Upper lobe of right lung (tissue), 1 donor: ENCODE results near the gene IRF3. TPM values are rescaled to one million over a fixed set of nuclear protein-coding genes. Genes with fewer than 3 reads are reported as not detected.

Source experiments
- ATAC-seq: fragments of 200-7000 bp; cut with Tn5 transposase; one replicate; pipeline ENCODE4 v1.9.1; 2020; ENCODE audit warnings: mild to moderate bottlenecking, moderate library complexity
- DNase-seq: peaks from one replicate; pipeline ENCODE4 v3.0.0-alpha.2; 2020
- H3K27ac ChIP-seq: fragments of 200-600 bp; one replicate; pipeline ENCODE4 v1.8.0; 2022
- H3K27me3 ChIP-seq: fragments of 200-600 bp; one replicate; pipeline ENCODE4 v1.8.0; 2022; ENCODE audit warnings: mild to moderate bottlenecking
- H3K36me3 ChIP-seq: fragments of 200-600 bp; one replicate; pipeline ENCODE4 v1.8.0; 2022
- H3K4me1 ChIP-seq: fragments of 200-600 bp; one replicate; pipeline ENCODE4 v1.8.0; 2022
- H3K4me3 ChIP-seq: fragments of 200-600 bp; one replicate; pipeline ENCODE4 v1.8.0; 2022; ENCODE audit warnings: mild to moderate bottlenecking
- H3K9me3 ChIP-seq: fragments of 200-600 bp; one replicate; pipeline ENCODE4 v1.8.0; 2022
- CTCF ChIP-seq: fragments of 200-600 bp; IDR thresholded peaks from one replicate; pipeline ENCODE4 v1.8.0; 2022; ENCODE audit warnings: antibody characterized with exemption
- intact Hi-C: fragments of 100-400 bp; cut with DNase I; formaldehyde crosslinking; loops from one replicate; pipeline ENCODE4 v1.11.0; 2022
- total RNA-seq: library from RNA; stranded (reverse); fragmentation: NEBNext Ultra II Directional; extraction: Animal tissue kit (Norgen Biotek cat#: 25700); gene quantifications from one replicate; pipeline ENCODE4 v1.2.1, GENCODE V29; 2021
- donor health status: DM: no; HTN: yes; CAD: no; lungs with severe emphysema.

IRF3 gene
- total RNA-seq, 1 donor from 2014 or later, result 86.4 TPM

GRCh38 chr19:49667473-49667872, 1.8 kb upstream of the IRF3 start:
- Histone ChIP-seq H3K4me3 (no peak overlapping the region), H3K4me1 (peaks cover 21% of the 10 kb centered on the region), H3K27me3 (no peaks in the 10 kb centered on the region), H3K27ac (no peak overlapping the region), H3K36me3 (peaks cover 4% of the 10 kb centered on the region), H3K9me3 (no peaks in the 10 kb centered on the region)
- TF ChIP-seq CTCF, result no peak
- ATAC-seq, result no peak
- no peak for DNase-seq
- intact Hi-C loops, result no loop called here

- Histone ChIP-seq H3K36me3 (peaks cover 18% of the 10 kb centered on the region), H3K4me1 (peaks cover 16% of the 10 kb centered on the region), H3K27ac (peak overlapping the region; percentile 76), H3K9me3 (no peaks in the 10 kb centered on the region), H3K4me3 (peak overlapping the region; percentile 94), H3K27me3 (no peaks in the 10 kb centered on the region)
- DNase-seq (no peak), ATAC-seq (no peak)
- TF ChIP-seq CTCF, result no peak
- intact Hi-C loops, result no loop called here
Observed at GRCh38 chr19:49666120-49666444, 425 bp upstream of the IRF3 start.

- H3K9me3 ChIP-seq, result no peaks in the 10 kb centered on the region
- TF ChIP-seq CTCF, result no peak
- DNase-seq (no peak), ATAC-seq (no peak)
- peaks cover 16% of the 10 kb centered on the region for H3K4me1 ChIP-seq
- intact Hi-C loops, result no loop called here
- peaks cover 29% of the 10 kb centered on the region for H3K36me3 ChIP-seq
- H3K27ac ChIP-seq, result peak overlapping the region; percentile 76
- H3K4me3 ChIP-seq, result peak overlapping the region; percentile 94
- H3K27me3 ChIP-seq, result no peaks in the 10 kb centered on the region
Observed at GRCh38 chr19:49665036-49665350, 664 bp downstream of the IRF3 start.

GRCh38 chr19:49664171-49665035, 1.3 kb downstream of the IRF3 start:
- no peaks in the 10 kb centered on the region for H3K27me3 ChIP-seq
- TF ChIP-seq CTCF, result peak; percentile 13
- ATAC-seq, result peak; percentile 90
- peak overlapping the region; percentile 76 for H3K27ac ChIP-seq
- intact Hi-C loops, result no loop called here
- peak; percentile 96 for DNase-seq
- no peaks in the 10 kb centered on the region for H3K9me3 ChIP-seq
- H3K4me1 ChIP-seq, result peaks cover 16% of the 10 kb centered on the region
- H3K36me3 ChIP-seq, result peaks cover 32% of the 10 kb centered on the region
- H3K4me3 ChIP-seq, result peak overlapping the region; percentile 94

GRCh38 chr19:49663224-49663623, 2.4 kb downstream of the IRF3 start:
- H3K27ac ChIP-seq, result peak overlapping the region; percentile 76
- H3K4me1 ChIP-seq, result peaks cover 16% of the 10 kb centered on the region
- no peaks in the 10 kb centered on the region for H3K9me3 ChIP-seq
- no peak for ATAC-seq
- intact Hi-C loops, result no loop called here
- no peak for TF ChIP-seq CTCF
- no peak overlapping the region for H3K4me3 ChIP-seq
- no peak for DNase-seq
- no peaks in the 10 kb centered on the region for H3K27me3 ChIP-seq
- H3K36me3 ChIP-seq, result peaks cover 42% of the 10 kb centered on the region
